ENCODE results near the gene C16orf87. TPM values are rescaled to one million over a fixed set of nuclear protein-coding genes. Genes with fewer than 3 reads are reported as not detected.
A peak's percentile ranks its signal among the peaks of the same experiment; 100 is the strongest.

The C16orf87 gene
- polyA plus RNA-seq, 3 donors = 6.1 to 9.7 (median 7.6) TPM

- Histone ChIP-seq H3K36me3 (replicated peaks in 1 of 2; ENCODE audit: control insufficient read depth in 1 of 2, insufficient read depth in 2 of 2, low read length in 2 of 2) (no peaks in the 10 kb centered on the region), H4K20me1 (ENCODE audit: insufficient read depth, low read length) (no peaks in the 10 kb centered on the region), H3K9me3 (replicated peaks in 1 of 2; ENCODE audit: control insufficient read depth in 1 of 2, insufficient read depth in 1 of 2, low read length in 2 of 2) (no peaks in the 10 kb centered on the region), H3K27ac (ENCODE audit: low read depth in 1 of 2, low read length in 2 of 2) (no peak overlapping the region), H3K27me3 (ENCODE audit: control insufficient read depth in 2 of 2, insufficient read depth in 2 of 2, low read length in 2 of 2) (no peaks in the 10 kb centered on the region), H3K4me3 (replicated peaks in 1 of 3; ENCODE audit: low read depth in 2 of 3, low read length in 3 of 3) (no peak overlapping the region), H2AFZ (ENCODE audit: insufficient read depth, low read depth, low read length, poor library complexity, severe bottlenecking) (no peak overlapping the region), H3K4me1 (ENCODE audit: control insufficient read depth in 1 of 2, insufficient read depth in 2 of 2, low read length in 2 of 2) (peaks cover 5 to 6% of the 10 kb centered on the region in 2 donors), H3K4me2 (replicated peaks; ENCODE audit: extremely low read depth, low read length, poor library complexity, severe bottlenecking) (no peak overlapping the region), H3K79me2 (ENCODE audit: insufficient read depth, low read length) (no peaks in the 10 kb centered on the region), H3K9ac (ENCODE audit: insufficient read depth, low read length, poor library complexity, severe bottlenecking) (no peak overlapping the region)
- Mint-ChIP-seq H3K9me3 (peaks cover 0 to 1% (median 0%) of the 10 kb centered on the region in 7 donors), H3K27me3 (ENCODE audit: low read depth in 3 of 3) (peaks cover 0 to 1% (median 0%) of the 10 kb centered on the region in 3 donors), H3K36me3 (no peaks in the 10 kb centered on the region), H3K4me3 (no peak overlapping the region), H3K27ac (no peak overlapping the region), H3K4me1 (peaks cover 12% of the 10 kb centered on the region)
- no peak for DNase-seq
- intact Hi-C loops (cut with micrococcal nuclease) = loop anchor here (1.0 to 5.0 kb wide), 3 partner anchors 32 to 54 kb away; no protein-coding TSS in a partner anchor
- WGBS (ENCODE audit: insufficient coverage) = no CpG with 5 or more reads among the region's 2 CpGs
- TF ChIP-seq CTCF (IDR thresholded peaks at IDR 0.05) = no peak
Observed at GRCh38 chr16:46854846-46855245, 23.9 kb upstream of the C16orf87 start.

- H3K4me1 ChIP-seq (ENCODE audit: control insufficient read depth in 1 of 2, insufficient read depth in 2 of 2, low read length in 2 of 2) = no peaks in the 10 kb centered on the region
- 13% methylated on average over 4 of the region's 5 CpGs for WGBS (ENCODE audit: insufficient coverage)
- Mint-ChIP-seq H3K4me1 (peaks cover 6% of the 10 kb centered on the region), H3K27me3 (ENCODE audit: low read depth in 3 of 3) (no peaks in the 10 kb centered on the region), H3K27ac (no peak overlapping the region), H3K4me3 (no peak overlapping the region), H3K36me3 (no peaks in the 10 kb centered on the region), H3K9me3 (no peaks in the 10 kb centered on the region)
- DNase-seq = peak; percentile 54 to 78 (median 66)
- intact Hi-C loops (cut with micrococcal nuclease) = loop anchor here (1.0 to 5.0 kb wide), 3 partner anchors 33 to 55 kb away; no protein-coding TSS in a partner anchor
- no peaks in the 10 kb centered on the region for H4K20me1 ChIP-seq (ENCODE audit: insufficient read depth, low read length)
- no peak overlapping the region for H3K9ac ChIP-seq (ENCODE audit: insufficient read depth, low read length, poor library complexity, severe bottlenecking)
- no peak overlapping the region for H3K4me2 ChIP-seq (replicated peaks; ENCODE audit: extremely low read depth, low read length, poor library complexity, severe bottlenecking)
- no peaks in the 10 kb centered on the region for H3K27me3 ChIP-seq (ENCODE audit: control insufficient read depth in 2 of 2, insufficient read depth in 2 of 2, low read length in 2 of 2)
- H3K79me2 ChIP-seq (ENCODE audit: insufficient read depth, low read length) = no peaks in the 10 kb centered on the region
- TF ChIP-seq CTCF (IDR thresholded peaks at IDR 0.05) = peak; percentile 83
- H3K27ac ChIP-seq (ENCODE audit: low read depth in 1 of 2, low read length in 2 of 2) = no peak overlapping the region
- H3K4me3 ChIP-seq (replicated peaks in 1 of 3; ENCODE audit: low read depth in 2 of 3, low read length in 3 of 3) = no peak overlapping the region
- H3K9me3 ChIP-seq (replicated peaks in 1 of 2; ENCODE audit: control insufficient read depth in 1 of 2, insufficient read depth in 1 of 2, low read length in 2 of 2) = no peaks in the 10 kb centered on the region
- peak overlapping the region; percentile 43 for H2AFZ ChIP-seq (ENCODE audit: insufficient read depth, low read depth, low read length, poor library complexity, severe bottlenecking)
- no peaks in the 10 kb centered on the region for H3K36me3 ChIP-seq (replicated peaks in 1 of 2; ENCODE audit: control insufficient read depth in 1 of 2, insufficient read depth in 2 of 2, low read length in 2 of 2)
Observed at GRCh38 chr16:46853713-46854443, 22.9 kb upstream of the C16orf87 start.
